DOHH2 (cell line): ENCODE data around the gene MIX23.

Experiments
- CTCF ChIP-seq: fragments of 200-600 bp; sonication (generic); IDR thresholded peaks from one replicate; pipeline ENCODE4 v1.5.1; 2014; ENCODE audit warnings: antibody characterized with exemption, mild to moderate bottlenecking, low read depth, low read length; ENCODE audit not compliant: poor library complexity, severe bottlenecking
- EZH2phosphoT487 ChIP-seq: fragments of 200-600 bp; sonication (generic); IDR thresholded peaks from 2 replicates; pipeline ENCODE4 v1.6.1; 2017; ENCODE audit warnings: borderline replicate concordance, mild to moderate bottlenecking, antibody characterized with exemption, low read length, moderate library complexity, mixed read lengths

- TF ChIP-seq CTCF (no peak), EZH2phosphoT487 (no peak)
These were observed 27.6 kb upstream of the MIX23 start for GRCh38 chr3:122410639-122411038.
